Activated effector memory CD4-positive, alpha-beta T cell treated with Interleukin-2 at 50 U/mL for 16 hours (primary cell): Measurements from ENCODE around the gene CYP2D6.

Source experiments
- DNase-seq: peaks from one replicate; pipeline ENCODE4 v3.0.0-alpha.2; 2020

CYP2D6 gene

DNA sequence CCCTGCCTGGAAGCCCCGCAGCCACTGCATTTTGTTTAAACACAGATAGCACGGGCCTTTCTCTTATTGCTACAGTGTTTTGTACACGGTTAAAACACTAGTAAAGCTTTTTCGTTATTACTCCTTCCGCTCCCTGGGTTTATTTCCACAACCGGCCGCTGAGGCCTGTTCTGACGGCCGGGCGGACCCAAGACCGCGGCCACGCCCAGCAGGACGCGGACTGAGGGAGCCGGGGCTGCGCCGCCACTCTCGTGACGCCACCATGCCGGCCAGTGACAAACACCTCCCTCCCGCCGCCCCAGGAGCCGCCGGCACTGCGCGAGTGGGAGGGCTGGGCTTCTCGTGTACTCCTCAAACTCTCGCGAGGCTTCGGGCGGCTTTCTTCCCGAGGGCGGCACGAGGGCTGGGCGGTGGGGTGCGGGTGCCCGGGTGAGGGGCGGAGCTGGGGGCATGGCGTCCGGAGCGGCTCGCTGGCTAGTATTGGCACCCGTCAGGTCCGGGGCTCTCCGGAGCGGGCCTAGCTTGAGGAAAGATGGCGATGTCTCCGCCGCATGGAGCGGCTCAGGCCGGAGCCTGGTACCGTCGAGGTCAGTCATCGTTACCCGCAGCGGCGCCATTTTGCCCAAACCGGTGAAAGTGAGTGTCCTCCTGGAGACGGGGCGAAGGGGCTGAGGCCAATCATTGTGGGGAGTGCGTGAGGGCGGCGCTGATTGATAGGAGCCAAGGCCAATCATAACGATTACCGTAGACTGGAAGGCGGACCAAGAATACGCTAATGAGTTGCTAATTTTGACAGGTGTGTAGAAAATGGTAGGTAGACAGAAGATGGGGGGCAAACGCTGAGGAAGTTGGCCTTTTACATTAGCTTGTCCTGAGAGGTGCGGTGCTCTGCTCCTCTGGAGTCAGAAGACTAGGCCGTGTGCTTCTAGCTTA, 51.0 kb downstream of the CYP2D6 start, which contains the start of gene SMDT1:
Gene SMDT1, plus strand, starts transcription at position 382 of the 933 bp plus-strand sequence. Its CDS starts 69 bp downstream, at position 451.
- DNase-seq, result peak; percentile 95

DNA sequence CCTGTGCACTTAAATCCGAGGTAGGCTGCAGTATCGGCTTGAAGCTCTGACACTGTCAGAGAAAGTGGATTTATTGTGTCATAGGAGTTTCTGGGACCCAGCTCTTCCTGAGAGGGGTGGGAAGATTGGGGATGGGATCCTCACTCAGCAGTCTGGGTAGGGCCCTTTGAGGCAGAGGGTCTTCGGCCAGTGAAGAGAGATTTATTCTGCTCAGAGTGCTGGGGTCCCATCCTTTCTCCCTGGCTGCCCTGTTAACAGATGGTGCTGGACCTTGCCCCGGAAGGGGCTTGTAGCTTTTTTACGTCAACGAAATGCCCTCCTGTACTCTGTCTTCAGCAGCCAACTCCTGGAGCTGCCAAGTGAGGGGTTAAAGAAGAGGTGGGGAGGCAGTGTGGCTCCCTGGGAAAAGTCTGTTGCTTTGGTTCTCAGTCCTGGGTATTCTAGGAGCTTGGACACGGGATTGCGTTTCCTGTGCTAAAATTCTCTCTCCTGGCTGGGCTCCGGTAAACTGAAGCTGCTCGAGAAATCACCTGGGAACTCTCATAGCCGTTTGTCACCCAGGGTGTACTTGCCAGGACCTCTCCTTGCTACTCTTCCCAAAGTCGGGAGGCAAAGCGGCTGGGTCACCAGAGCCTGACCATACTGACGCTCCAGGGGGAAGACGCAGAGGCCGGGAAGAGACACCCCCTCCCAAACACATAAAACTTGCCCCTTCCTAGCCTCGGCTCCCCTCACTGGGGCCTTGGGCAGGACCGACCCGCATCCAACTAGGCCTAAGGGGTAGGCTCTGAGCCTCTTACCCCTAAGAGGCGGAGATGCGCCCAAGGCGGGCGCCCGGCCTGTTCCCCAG, 51.9 kb downstream of the CYP2D6 start:
- no peak for DNase-seq

DNA sequence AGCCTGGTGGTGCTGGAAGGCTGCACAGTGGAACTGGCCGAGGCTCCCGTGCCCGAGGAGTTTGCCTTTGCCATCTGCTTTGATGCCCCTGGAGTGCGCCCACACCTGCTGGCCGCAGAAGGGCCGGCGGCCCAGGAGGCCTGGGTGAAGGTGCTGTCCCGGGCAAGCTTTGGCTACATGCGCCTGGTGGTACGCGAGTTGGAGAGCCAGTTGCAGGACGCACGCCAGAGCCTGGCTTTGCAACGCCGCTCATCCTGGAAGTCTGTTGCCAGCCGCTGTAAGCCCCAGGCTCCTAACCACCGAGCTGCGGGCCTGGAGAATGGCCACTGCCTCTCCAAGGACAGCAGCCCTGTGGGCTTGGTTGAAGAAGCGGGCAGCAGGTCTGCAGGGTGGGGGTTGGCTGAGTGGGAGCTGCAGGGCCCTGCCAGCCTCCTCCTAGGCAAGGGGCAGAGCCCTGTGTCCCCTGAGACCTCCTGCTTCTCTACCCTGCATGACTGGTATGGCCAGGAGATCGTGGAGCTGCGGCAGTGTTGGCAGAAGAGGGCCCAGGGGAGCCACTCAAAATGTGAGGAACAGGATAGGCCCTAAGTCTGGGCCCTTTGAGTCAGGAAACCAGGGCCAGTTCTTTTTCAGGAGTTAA, 53.0 kb downstream of the CYP2D6 start:
- no peak for DNase-seq

DNA sequence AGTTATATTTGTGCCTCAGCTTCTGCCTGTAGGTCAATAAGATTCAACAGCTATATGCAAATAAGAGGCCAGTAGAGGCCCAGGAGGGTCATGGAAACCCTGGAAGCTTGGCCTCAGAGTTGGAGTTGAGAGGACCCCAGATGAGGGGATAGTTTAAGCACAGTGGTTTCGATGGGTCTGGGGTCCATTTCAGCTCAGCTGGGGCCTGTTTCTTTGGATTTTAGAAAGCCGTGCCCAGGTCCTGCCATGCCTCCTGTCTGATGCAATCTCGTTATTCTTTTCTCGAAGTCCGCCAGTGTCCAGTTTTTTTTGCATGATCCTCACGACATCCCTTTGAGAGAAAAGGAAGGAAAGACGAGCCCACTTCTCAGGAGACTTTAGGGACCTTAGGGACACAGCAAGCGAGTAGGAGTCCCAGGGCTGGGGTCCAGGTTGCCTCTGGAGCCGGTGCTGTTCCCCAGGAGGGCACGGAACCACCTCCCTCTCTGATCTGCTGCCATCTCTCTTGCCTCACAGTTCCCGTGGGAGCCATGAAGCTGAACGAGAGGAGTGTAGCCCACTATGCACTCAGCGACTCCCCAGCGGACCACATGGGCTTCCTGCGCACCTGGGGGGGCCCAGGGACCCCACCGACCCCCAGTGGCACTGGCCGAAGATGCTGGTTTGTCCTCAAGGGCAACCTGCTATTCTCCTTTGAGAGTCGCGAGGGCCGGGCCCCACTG, 53.7 kb downstream of the CYP2D6 start:
- DNase-seq, result no peak
